HepG2 (cell line): ENCODE results near the gene NIP7. TPM values are rescaled to one million over a fixed set of nuclear protein-coding genes. Genes with fewer than 3 reads are reported as not detected.

Experiments
- ARNT2 ChIP-seq: sonication (generic); formaldehyde crosslinking; IDR thresholded peaks from 2 replicates; pipeline ENCODE4 v1.8.0; 2022; ENCODE audit warnings: mild to moderate bottlenecking, low read depth, missing genetic modification reagents, moderate library complexity
- CBFB ChIP-seq: sonication (generic); formaldehyde crosslinking; IDR thresholded peaks from 2 replicates; pipeline ENCODE4 v1.4.0; 2020; ENCODE audit warnings: missing genetic modification reagents
- FOSL2 ChIP-seq: sonication (generic); formaldehyde crosslinking; IDR thresholded peaks from 2 replicates; pipeline ENCODE4 v1.4.0; 2020; ENCODE audit warnings: missing genetic modification reagents
- NFYB ChIP-seq: sonication (generic); formaldehyde crosslinking; IDR thresholded peaks from 2 replicates; pipeline ENCODE4 v1.4.0; 2020; ENCODE audit warnings: missing genetic modification reagents
- NR3C1 ChIP-seq: sonication (generic); formaldehyde crosslinking; IDR thresholded peaks from 2 replicates; pipeline ENCODE4 v1.4.0; 2020; ENCODE audit warnings: missing genetic modification reagents
- ZIK1 ChIP-seq: sonication (generic); formaldehyde crosslinking; IDR thresholded peaks from 2 replicates; pipeline ENCODE4 v1.5.0; 2020; ENCODE audit warnings: mild to moderate bottlenecking, low read depth, missing genetic modification reagents, borderline replicate concordance
- ZNF335 ChIP-seq: sonication (generic); formaldehyde crosslinking; IDR thresholded peaks from 2 replicates; pipeline ENCODE4 v1.4.0; 2020; ENCODE audit warnings: missing genetic modification reagents
- ZNF460 ChIP-seq: sonication (generic); formaldehyde crosslinking; IDR thresholded peaks from 2 replicates; pipeline ENCODE4 v1.5.1; 2020; ENCODE audit warnings: missing genetic modification reagents, mild to moderate bottlenecking, borderline replicate concordance
- ZNF567 ChIP-seq: sonication (generic); formaldehyde crosslinking; IDR thresholded peaks from 2 replicates; pipeline ENCODE4 v1.8.1; 2023; ENCODE audit warnings: mild to moderate bottlenecking, missing genetic modification reagents, borderline replicate concordance
- ZNF850 ChIP-seq: sonication (generic); formaldehyde crosslinking; conservative IDR thresholded peaks from 2 replicates; pipeline ENCODE4 v1.9.0; 2021; ENCODE audit warnings: mild to moderate bottlenecking, missing genetic modification reagents
- polyA plus RNA-seq, 8 experiments: library from polyadenylated mRNA; depleted of rRNA in 3 of 8; stranded (reverse) in 7 of 8; unstranded in 1 of 8; fragments of >200 nt; fragmentation: Illumina TruSeq in 4 of 8; extraction: Trizol in 4 of 8; gene quantifications; 2 replicates each; pipeline versions ENCODE4 v1.2.1 to v1.2.3, GENCODE V29; 2011 to 2016; ENCODE audit warnings: low read depth in 4 of 8, missing spikeins in 1 of 8, mixed read lengths in 1 of 8; ENCODE audit not compliant: insufficient read depth in 1 of 8
- total RNA-seq, 5 experiments: library from RNA; depleted of rRNA; stranded (reverse); fragments of >200 nt; fragmentation: Illumina TruSeq; extraction: Trizol; gene quantifications; 2 replicates each; pipeline ENCODE4 v1.2.3, GENCODE V29; 2016; ENCODE audit warnings: low read depth in 1 of 5
- TF ChIP-seq, protein P1 (sequence below): sonication (generic); formaldehyde crosslinking; IDR thresholded peaks from 2 replicates; pipeline ENCODE4 v1.4.0; 2020; ENCODE audit warnings: low read depth, mild to moderate bottlenecking, missing genetic modification reagents
- TF ChIP-seq, protein P2 (sequence below): sonication (generic); formaldehyde crosslinking; IDR thresholded peaks from 2 replicates; pipeline ENCODE4 v1.9.0; 2022; ENCODE audit warnings: missing genetic modification reagents, mild to moderate bottlenecking, borderline replicate concordance
- TF ChIP-seq, protein P3 (sequence below): sonication (generic); IDR thresholded peaks from 2 replicates; pipeline ENCODE4 v1.6.1; 2016; ENCODE audit warnings: low read depth, borderline replicate concordance
- TF ChIP-seq, protein P4 (sequence below): sonication (generic); formaldehyde crosslinking; IDR thresholded peaks from 2 replicates; pipeline ENCODE4 v1.5.0; 2020; ENCODE audit warnings: mild to moderate bottlenecking, low read depth, missing genetic modification reagents, borderline replicate concordance
- TF ChIP-seq, protein P5 (sequence below): sonication (generic); formaldehyde crosslinking; IDR thresholded peaks from 2 replicates; pipeline ENCODE4 v1.5.1; 2020; ENCODE audit warnings: missing genetic modification reagents, mild to moderate bottlenecking, borderline replicate concordance
- TF ChIP-seq, protein P6 (sequence below): IDR thresholded peaks from 2 replicates; pipeline ENCODE4 v1.6.1; 2016; ENCODE audit warnings: low read depth, missing genetic modification reagents, missing compliant biosample characterization

The NIP7 gene
- total and polyA plus RNA-seq, 2 of the 13 experiments (the other 11 are each of a cell fraction or from before 2014, with no cell fraction given) = 15.3 to 114 TPM

DNA sequence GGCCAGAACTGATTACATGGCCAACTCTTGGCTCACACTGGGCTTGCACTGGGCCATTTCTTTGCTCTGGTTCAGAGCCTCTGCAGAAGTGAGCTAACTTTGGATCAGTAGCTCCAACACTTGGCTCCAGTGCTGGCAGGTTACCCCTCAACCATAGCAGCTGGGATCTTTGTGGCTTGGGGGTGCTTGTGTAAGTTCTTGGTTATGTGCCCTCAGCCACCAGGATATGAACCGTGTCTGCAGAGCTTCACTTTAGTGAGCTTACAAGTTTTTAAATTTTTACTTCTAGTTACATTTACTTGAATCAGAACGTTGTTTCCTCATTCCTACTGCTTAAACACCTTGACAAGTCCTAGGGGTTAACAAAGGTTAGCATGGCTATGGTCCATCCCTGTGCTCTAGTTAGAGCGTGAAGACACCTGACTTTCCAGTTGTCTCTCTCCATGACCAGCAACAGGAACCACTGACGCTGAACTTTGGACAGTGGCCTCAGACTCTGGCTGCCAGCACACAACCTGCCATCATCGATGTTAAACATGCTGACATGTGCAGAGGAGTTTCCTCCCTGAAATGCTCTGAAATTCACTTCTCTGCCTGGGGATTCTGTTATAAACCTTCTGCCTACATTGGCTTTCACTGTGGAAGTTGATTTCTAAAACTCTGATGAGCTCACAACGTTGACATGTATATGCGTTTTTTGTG is 13.2 kb upstream of the NIP7 start (continued):
- TF ChIP-seq, protein P1, sequence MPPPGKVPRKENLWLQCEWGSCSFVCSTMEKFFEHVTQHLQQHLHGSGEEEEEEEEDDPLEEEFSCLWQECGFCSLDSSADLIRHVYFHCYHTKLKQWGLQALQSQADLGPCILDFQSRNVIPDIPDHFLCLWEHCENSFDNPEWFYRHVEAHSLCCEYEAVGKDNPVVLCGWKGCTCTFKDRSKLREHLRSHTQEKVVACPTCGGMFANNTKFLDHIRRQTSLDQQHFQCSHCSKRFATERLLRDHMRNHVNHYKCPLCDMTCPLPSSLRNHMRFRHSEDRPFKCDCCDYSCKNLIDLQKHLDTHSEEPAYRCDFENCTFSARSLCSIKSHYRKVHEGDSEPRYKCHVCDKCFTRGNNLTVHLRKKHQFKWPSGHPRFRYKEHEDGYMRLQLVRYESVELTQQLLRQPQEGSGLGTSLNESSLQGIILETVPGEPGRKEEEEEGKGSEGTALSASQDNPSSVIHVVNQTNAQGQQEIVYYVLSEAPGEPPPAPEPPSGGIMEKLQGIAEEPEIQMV (CRISPR knock-in tag) = no peak
- TF ChIP-seq ZNF567 (CRISPR knock-in tag) (no peak), ARNT2 (CRISPR knock-in tag) (peak; percentile 11; the same call in 1 of the 2 replicates), NFYB (CRISPR knock-in tag) (no peak), CBFB (CRISPR knock-in tag) (no peak), ZNF460 (CRISPR knock-in tag) (no peak), NR3C1 (CRISPR knock-in tag) (no peak), ZIK1 (CRISPR knock-in tag) (no peak), ZNF850 (no peak), FOSL2 (CRISPR knock-in tag) (peak; percentile 62), ZNF335 (CRISPR knock-in tag) (no peak)
- TF ChIP-seq, protein P2, sequence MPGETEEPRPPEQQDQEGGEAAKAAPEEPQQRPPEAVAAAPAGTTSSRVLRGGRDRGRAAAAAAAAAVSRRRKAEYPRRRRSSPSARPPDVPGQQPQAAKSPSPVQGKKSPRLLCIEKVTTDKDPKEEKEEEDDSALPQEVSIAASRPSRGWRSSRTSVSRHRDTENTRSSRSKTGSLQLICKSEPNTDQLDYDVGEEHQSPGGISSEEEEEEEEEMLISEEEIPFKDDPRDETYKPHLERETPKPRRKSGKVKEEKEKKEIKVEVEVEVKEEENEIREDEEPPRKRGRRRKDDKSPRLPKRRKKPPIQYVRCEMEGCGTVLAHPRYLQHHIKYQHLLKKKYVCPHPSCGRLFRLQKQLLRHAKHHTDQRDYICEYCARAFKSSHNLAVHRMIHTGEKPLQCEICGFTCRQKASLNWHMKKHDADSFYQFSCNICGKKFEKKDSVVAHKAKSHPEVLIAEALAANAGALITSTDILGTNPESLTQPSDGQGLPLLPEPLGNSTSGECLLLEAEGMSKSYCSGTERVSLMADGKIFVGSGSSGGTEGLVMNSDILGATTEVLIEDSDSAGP (CRISPR knock-in tag) = peak; percentile 35
- TF ChIP-seq, protein P3, sequence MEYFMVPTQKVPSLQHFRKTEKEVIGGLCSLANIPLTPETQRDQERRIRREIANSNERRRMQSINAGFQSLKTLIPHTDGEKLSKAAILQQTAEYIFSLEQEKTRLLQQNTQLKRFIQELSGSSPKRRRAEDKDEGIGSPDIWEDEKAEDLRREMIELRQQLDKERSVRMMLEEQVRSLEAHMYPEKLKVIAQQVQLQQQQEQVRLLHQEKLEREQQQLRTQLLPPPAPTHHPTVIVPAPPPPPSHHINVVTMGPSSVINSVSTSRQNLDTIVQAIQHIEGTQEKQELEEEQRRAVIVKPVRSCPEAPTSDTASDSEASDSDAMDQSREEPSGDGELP = peak; percentile 68; the same call in 1 of the 2 replicates
- TF ChIP-seq, protein P4, sequence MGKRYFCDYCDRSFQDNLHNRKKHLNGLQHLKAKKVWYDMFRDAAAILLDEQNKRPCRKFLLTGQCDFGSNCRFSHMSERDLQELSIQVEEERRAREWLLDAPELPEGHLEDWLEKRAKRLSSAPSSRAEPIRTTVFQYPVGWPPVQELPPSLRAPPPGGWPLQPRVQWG (CRISPR knock-in tag) = no peak
- TF ChIP-seq, protein P5, sequence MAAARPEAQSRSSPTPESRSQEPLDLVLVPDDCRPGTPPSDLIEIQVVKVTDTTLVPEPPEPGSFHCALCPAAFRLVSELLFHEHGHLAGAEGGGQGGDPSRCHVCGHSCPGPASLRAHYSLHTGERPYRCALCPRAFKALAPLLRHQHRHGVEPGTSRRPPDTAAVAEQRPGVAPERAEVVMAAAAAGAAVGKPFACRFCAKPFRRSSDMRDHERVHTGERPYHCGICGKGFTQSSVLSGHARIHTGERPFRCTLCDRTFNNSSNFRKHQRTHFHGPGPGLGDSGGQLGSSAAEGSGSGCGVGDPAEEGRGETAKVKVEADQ (CRISPR knock-in tag) = 0 out of 2 replicates have a peak, but pooled peaks have one; percentile 39
- TF ChIP-seq, protein P6, sequence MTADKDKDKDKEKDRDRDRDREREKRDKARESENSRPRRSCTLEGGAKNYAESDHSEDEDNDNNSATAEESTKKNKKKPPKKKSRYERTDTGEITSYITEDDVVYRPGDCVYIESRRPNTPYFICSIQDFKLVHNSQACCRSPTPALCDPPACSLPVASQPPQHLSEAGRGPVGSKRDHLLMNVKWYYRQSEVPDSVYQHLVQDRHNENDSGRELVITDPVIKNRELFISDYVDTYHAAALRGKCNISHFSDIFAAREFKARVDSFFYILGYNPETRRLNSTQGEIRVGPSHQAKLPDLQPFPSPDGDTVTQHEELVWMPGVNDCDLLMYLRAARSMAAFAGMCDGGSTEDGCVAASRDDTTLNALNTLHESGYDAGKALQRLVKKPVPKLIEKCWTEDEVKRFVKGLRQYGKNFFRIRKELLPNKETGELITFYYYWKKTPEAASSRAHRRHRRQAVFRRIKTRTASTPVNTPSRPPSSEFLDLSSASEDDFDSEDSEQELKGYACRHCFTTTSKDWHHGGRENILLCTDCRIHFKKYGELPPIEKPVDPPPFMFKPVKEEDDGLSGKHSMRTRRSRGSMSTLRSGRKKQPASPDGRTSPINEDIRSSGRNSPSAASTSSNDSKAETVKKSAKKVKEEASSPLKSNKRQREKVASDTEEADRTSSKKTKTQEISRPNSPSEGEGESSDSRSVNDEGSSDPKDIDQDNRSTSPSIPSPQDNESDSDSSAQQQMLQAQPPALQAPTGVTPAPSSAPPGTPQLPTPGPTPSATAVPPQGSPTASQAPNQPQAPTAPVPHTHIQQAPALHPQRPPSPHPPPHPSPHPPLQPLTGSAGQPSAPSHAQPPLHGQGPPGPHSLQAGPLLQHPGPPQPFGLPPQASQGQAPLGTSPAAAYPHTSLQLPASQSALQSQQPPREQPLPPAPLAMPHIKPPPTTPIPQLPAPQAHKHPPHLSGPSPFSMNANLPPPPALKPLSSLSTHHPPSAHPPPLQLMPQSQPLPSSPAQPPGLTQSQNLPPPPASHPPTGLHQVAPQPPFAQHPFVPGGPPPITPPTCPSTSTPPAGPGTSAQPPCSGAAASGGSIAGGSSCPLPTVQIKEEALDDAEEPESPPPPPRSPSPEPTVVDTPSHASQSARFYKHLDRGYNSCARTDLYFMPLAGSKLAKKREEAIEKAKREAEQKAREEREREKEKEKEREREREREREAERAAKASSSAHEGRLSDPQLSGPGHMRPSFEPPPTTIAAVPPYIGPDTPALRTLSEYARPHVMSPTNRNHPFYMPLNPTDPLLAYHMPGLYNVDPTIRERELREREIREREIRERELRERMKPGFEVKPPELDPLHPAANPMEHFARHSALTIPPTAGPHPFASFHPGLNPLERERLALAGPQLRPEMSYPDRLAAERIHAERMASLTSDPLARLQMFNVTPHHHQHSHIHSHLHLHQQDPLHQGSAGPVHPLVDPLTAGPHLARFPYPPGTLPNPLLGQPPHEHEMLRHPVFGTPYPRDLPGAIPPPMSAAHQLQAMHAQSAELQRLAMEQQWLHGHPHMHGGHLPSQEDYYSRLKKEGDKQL (CRISPR knock-in tag) = 0 out of 2 replicates have a peak, but pooled peaks have one; percentile 13
